HL-60 (cell line): ENCODE measurements around the gene TBC1D5.

Experiments used
- DNase-seq, 2 experiments: peaks; one replicate each; pipeline ENCODE4 v3.0.0-alpha.2; 2010 to 2020; ENCODE audit warnings: low read depth in 1 of 2, low spot score in 1 of 2
- H3K27ac ChIP-seq: fragments of 250-450 bp; sonication (Bioruptor Pico); replicated peaks from 2 replicates; pipeline ENCODE4 v1.5.1; 2020; ENCODE audit warnings: mild to moderate bottlenecking, moderate library complexity
- H3K27me3 ChIP-seq: fragments of 250-450 bp; sonication (Bioruptor Pico); 2 replicates; pipeline ENCODE4 v1.5.1; 2021; ENCODE audit warnings: mild to moderate bottlenecking, moderate library complexity; ENCODE audit not compliant: insufficient read depth, poor library complexity, severe bottlenecking
- H3K4me3 ChIP-seq: replicated peaks from 2 replicates; pipeline ENCODE4 v1.5.1; 2011; ENCODE audit warnings: mild to moderate bottlenecking, control low read depth, low read length; ENCODE audit not compliant: insufficient read depth
- CTCF ChIP-seq: IDR thresholded peaks from one replicate; pipeline ENCODE4 v1.5.1; 2011; ENCODE audit warnings: low read length, control low read depth, inconsistent platforms; ENCODE audit not compliant: insufficient read depth
- GABPA ChIP-seq: IDR thresholded peaks from 2 replicates; pipeline ENCODE4 v1.6.1; 2012; ENCODE audit warnings: low read depth
- POLR2AphosphoS5 ChIP-seq: IDR thresholded peaks from 2 replicates; pipeline ENCODE4 v1.6.1; 2012; ENCODE audit warnings: low read depth
- REST ChIP-seq: IDR thresholded peaks from 2 replicates; pipeline ENCODE4 v1.6.1; 2012; ENCODE audit warnings: low read depth; ENCODE audit not compliant: insufficient replicate concordance
- SPI1 ChIP-seq: IDR thresholded peaks from 2 replicates; pipeline ENCODE4 v1.6.1; 2012; ENCODE audit warnings: low read depth, mild to moderate bottlenecking, borderline replicate concordance

Gene TBC1D5

GRCh38 chr3:17430582-17430981 is 311.8 kb downstream of the TBC1D5 start:
- Histone ChIP-seq H3K4me3 (no peak overlapping the region), H3K27me3 (no peaks in the 10 kb centered on the region), H3K27ac (no peak overlapping the region)
- TF ChIP-seq CTCF (no peak), POLR2AphosphoS5 (no peak), GABPA (no peak), REST (no peak), SPI1 (no peak)
- DNase-seq: no peak

GRCh38 chr3:17423786-17424536 is 318.5 kb downstream of the TBC1D5 start:
- Histone ChIP-seq H3K27me3 (no peaks in the 10 kb centered on the region), H3K4me3 (no peak overlapping the region), H3K27ac (no peak overlapping the region)
- no peak for DNase-seq
- TF ChIP-seq POLR2AphosphoS5: no peak
- no peak for TF ChIP-seq GABPA
- no peak for TF ChIP-seq CTCF
- no peak for TF ChIP-seq REST
- no peak for TF ChIP-seq SPI1

GRCh38 chr3:17422636-17423035 is 319.8 kb downstream of the TBC1D5 start:
- H3K27me3 ChIP-seq: no peaks in the 10 kb centered on the region
- DNase-seq: no peak
- H3K27ac ChIP-seq: no peak overlapping the region
- no peak overlapping the region for H3K4me3 ChIP-seq
- TF ChIP-seq REST: no peak
